Measurements from ENCODE around the gene CLASP1.

Gene CLASP1

DNA sequence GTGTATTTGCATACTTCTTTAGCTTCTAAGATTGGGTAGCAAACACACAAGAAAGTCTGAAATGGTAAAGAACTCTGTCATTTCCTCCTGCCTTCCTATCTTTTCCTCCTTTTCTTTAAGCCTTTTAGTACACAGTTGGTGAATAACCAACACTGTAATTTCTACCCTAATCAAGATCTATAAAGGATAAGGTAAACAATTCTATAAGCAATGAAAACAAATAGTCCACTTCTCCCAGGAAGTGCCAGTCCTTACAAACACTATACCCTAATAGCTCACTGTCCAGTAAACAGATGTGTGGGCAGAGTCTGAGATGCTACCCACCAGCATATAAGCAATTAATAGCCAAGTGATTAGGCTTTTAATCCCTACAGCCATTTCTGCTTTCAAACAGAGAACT is 283.2 kb downstream of the CLASP1 start:
- Mint-ChIP-seq H3K9me3 (no peaks in the 10 kb centered on the region), H3K27me3 (no peaks in the 10 kb centered on the region), H3K27ac (no peak overlapping the region), H3K4me1 (peaks cover under 1% of the 10 kb centered on the region), H3K36me3 (ENCODE audit: low read depth) (peaks cover 27% of the 10 kb centered on the region), H3K4me3 (no peak overlapping the region)
- no peak for ATAC-seq
- no peak for DNase-seq

DNA sequence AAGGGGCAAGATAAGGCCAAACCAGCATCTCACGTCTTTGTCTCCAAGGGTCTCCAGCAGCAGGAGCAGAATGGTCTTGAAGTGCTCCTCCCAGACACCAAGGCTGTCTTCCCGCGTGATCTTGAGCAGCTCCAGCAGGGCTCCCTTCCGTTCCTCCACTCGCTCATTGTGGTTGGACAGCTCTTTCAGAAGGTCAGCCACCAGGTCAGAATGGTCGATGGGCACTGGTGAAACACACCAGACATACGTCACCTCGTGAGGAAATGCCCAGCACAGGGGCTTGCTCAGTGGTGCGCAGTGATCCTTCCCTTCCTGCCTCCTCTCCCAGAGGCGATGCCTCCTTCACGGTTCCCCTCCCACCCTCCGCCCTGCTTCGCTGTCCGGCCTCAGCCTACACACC is 284.2 kb downstream of the CLASP1 start:
- no peaks in the 10 kb centered on the region for H3K9me3 Mint-ChIP-seq
- no peak for DNase-seq
- H3K4me1 Mint-ChIP-seq = peaks cover 4% of the 10 kb centered on the region
- H3K4me3 Mint-ChIP-seq = no peak overlapping the region
- ATAC-seq = no peak
- H3K27ac Mint-ChIP-seq = no peak overlapping the region
- H3K27me3 Mint-ChIP-seq = no peaks in the 10 kb centered on the region
- H3K36me3 Mint-ChIP-seq (ENCODE audit: low read depth) = peaks cover 25% of the 10 kb centered on the region

DNA sequence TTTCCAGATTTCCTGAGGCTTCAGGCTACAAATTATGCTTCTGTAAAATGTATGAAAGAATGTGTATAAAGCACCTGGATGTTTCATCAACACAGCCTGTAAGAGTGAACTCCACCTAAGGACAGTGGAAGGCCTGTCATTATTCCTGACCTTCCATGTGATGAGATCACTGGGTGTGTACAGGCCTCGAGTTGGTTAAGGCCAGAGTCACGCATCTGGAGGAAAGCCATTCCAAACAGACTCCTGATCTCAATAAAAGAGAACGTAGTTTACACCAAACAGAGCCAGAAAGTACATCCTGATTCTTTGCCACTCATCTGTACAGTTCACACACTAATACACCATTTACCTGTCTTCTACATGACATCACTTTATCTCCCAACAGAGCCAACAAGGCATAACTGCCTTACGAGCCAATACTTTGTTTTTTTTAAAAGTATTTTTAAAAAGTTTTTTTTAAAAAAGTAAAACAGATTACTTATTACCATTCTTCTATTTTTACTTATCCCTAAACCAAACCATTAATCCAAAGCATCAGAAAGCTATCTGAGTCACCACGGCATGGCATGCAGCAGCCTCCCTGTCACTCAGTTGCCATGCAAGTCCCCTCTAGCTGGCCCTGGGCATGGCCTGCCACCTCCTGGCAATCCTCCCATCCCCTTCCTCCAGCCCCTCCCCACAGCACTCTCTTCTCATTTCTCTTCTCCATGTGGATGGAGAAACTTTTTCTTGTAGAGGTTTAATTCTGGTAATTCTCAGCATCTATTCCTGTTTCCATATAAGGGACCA is 285.4 kb downstream of the CLASP1 start:
- ATAC-seq = no peak
- Mint-ChIP-seq H3K4me1 (peaks cover 4% of the 10 kb centered on the region), H3K27ac (no peak overlapping the region), H3K36me3 (ENCODE audit: low read depth) (peaks cover 23% of the 10 kb centered on the region), H3K4me3 (no peak overlapping the region), H3K27me3 (no peaks in the 10 kb centered on the region), H3K9me3 (no peaks in the 10 kb centered on the region)
- no peak for DNase-seq

DNA sequence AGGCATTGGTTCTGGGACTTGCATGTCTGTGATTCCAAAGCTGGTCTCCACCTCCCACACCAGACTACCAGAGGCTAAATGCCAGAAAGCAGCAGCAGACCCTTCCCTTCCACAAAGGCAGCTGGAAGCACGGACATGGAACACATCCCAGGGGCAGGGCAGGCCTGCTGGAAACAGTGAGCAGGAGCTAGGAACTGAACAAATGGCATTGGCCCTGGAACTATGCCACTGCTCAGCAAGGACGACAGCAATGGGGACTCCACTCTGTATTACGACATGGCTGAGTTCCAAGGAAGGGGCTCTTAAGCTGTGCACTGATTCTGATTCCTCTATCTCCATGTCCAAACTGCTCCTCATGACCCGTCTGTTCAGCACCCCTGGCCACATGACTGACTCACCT is 286.5 kb downstream of the CLASP1 start:
- Mint-ChIP-seq H3K4me3 (no peak overlapping the region), H3K4me1 (peaks cover 4% of the 10 kb centered on the region), H3K27me3 (no peaks in the 10 kb centered on the region), H3K27ac (peak overlapping the region; percentile 50), H3K36me3 (ENCODE audit: low read depth) (peaks cover 27% of the 10 kb centered on the region), H3K9me3 (no peaks in the 10 kb centered on the region)
- DNase-seq (no peak), ATAC-seq (no peak)

DNA sequence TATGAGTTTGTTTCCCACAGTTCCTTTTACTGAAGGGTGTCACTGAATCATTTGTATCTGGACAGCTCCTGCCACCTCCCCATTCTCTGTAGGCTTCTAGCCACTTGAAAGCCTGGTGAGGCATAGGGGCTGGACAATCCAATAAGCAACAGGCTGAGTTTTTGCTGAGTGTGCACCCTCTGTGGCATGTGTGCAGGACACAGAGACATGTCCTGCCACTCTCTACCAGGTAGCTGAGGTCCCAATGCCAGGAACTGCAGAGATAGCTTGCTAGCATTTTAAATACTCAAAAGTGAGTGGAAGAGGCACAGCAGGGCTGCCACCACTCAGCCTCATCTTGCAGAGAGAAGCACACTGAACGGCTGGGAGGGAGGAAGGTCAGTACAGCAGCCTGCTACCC is 287.0 kb downstream of the CLASP1 start:
- ATAC-seq (no peak), DNase-seq (no peak)
- H3K27me3 Mint-ChIP-seq = no peaks in the 10 kb centered on the region
- peaks cover 28% of the 10 kb centered on the region for H3K36me3 Mint-ChIP-seq (ENCODE audit: low read depth)
- no peak overlapping the region for H3K27ac Mint-ChIP-seq
- H3K4me3 Mint-ChIP-seq = no peak overlapping the region
- H3K9me3 Mint-ChIP-seq = no peaks in the 10 kb centered on the region
- H3K4me1 Mint-ChIP-seq = peaks cover 4% of the 10 kb centered on the region

DNA sequence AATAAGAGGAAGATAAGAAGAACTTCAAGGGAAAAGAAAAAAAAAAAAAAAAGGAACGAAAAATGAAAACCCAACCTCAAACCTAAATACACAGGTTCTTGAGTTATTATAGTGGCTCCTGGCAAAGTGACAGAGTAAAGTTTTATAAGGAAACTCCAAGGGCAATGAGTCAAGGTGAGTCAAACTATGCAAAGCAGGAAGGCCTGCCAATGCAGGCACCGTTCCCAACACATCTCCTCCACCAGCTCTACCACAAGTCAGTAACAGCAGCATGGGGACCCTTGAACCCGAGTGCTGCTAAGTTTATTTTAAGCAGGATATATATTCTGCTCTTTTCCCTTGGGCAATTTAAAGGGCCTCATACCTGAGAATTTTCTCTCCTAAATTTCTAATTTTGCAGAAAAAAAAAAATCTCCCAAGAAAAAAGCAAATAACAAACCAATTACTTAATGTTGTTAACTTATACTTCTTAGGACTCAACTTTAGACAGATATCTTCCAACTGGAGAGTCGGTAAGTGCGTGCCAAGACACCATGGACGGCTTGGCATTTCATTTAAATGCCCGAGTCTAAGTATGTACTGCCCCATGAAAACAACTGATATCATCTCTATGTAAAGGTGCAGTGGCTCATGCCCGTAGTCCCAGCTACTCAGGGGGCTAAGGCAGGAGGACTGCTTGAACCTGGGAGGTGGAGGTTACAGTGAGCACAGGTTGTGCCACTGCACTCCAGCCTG is 288.5 kb downstream of the CLASP1 start:
- no peak overlapping the region for H3K4me3 Mint-ChIP-seq
- peaks cover 4% of the 10 kb centered on the region for H3K4me1 Mint-ChIP-seq
- no peaks in the 10 kb centered on the region for H3K27me3 Mint-ChIP-seq
- DNase-seq (no peak), ATAC-seq (peak; percentile 34)
- peak overlapping the region; percentile 26 for H3K27ac Mint-ChIP-seq
- H3K36me3 Mint-ChIP-seq (ENCODE audit: low read depth) = peaks cover 31% of the 10 kb centered on the region
- no peaks in the 10 kb centered on the region for H3K9me3 Mint-ChIP-seq

DNA sequence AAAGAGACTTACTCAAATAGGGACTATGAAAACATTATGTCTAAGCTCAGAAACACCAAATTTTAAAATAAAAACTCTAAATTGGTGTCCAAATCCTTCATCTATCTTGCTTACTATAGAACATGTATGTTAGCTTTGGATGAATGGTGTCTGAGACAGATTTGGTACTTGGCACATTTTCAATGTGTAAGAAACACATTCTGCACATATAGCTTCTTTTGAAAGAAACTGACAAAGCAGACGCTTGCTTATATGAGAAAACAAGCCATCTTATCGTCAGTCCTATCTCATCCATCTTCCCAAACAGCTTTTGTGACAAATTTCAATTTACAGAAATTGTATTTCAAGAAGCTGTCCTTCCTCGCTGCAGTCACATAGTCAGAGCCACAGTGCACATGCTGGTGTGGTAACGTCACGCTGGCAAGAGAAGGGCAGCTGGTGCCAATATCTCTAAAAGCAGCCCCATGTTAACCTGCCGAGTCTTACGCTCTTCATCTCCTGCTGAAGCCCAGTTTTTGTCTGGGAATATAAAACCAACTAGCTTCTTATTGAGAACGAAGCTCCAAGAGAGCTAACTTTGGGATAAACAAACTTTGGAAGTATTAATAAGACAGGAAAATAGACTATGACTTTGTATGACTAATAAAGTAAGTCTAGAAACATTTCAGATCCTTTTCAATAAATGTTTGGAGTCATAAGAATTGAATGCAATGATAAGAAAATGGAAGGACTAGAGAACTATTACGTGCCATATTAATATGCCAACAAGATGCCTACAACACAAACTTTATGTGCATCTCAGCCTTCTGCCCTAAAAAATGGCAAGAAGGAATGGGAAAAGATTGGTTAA is 289.3 kb downstream of the CLASP1 start:
- ATAC-seq = no peak
- no peaks in the 10 kb centered on the region for H3K9me3 Mint-ChIP-seq
- H3K4me1 Mint-ChIP-seq = peaks cover 4% of the 10 kb centered on the region
- peaks cover 26% of the 10 kb centered on the region for H3K36me3 Mint-ChIP-seq (ENCODE audit: low read depth)
- no peak overlapping the region for H3K4me3 Mint-ChIP-seq
- H3K27me3 Mint-ChIP-seq = no peaks in the 10 kb centered on the region
- H3K27ac Mint-ChIP-seq = no peak overlapping the region
- DNase-seq = no peak

DNA sequence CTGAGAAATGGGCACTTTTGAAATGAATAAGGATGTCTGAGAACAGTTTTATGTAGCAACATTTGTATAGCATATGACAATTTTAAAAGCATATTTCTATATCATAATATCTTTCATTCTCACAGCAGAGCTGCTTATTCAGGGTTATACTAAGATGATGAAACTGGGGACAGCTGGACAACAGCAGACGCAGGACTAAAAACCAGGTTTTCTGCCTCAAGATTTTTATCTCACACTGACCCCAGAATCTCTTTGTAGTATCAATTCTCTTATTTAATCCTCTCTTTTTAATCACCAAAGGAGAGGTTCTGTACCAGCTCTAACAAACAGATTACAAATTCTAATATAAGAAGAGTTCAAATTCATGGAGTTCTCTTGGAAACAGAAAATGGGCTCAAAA is 290.1 kb downstream of the CLASP1 start:
- peaks cover 26% of the 10 kb centered on the region for H3K36me3 Mint-ChIP-seq (ENCODE audit: low read depth)
- H3K27me3 Mint-ChIP-seq = no peaks in the 10 kb centered on the region
- H3K9me3 Mint-ChIP-seq = no peaks in the 10 kb centered on the region
- ATAC-seq = no peak
- H3K4me1 Mint-ChIP-seq = peaks cover 4% of the 10 kb centered on the region
- DNase-seq = no peak
- H3K27ac Mint-ChIP-seq = no peak overlapping the region
- no peak overlapping the region for H3K4me3 Mint-ChIP-seq

DNA sequence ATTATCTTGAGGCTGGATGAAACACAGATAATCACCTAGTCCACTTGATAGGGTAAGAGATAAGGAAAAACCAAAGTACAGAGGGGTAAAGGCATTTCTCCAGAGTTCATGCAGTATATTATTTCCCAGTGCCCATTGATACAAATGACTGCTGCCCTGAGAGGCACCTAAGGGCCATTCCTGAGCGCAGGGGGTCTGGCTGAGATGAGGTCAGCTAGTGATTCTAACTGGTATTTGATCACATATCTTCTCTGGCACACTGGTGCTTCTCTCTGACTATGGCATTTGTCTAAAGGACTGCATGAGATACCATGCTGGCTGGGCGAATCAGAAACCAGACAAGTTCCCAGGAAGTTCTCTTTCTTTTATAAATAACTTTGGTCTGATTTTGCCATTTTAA is 291.0 kb downstream of the CLASP1 start:
- peaks cover 29% of the 10 kb centered on the region for H3K36me3 Mint-ChIP-seq (ENCODE audit: low read depth)

DNA sequence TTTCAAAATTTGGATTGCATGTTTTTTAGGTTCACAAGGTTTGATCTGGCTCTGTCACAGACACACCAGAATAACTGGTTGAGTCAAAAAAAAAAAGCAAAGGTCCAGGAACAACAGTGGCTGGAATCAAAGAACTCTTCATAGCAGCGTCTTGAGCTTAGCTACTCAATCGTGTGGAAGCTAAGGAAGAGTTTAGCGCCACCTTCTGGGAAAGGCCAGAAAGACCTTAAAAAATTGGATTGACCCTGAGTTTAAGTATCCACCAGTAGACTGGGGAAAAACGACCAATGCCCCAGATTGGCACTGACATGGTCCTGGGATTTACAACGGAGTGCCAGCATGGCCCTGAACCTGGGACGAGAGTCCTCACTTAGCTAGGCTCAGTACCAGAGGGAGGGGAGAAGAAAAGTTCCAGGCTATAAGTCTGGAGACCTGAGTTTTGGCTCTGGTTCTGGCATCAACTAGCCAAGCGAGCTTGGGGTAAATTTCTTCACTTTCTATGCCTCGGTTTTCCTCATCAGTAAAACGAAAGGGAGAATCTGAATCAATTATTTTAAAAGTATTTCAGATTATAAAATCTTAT is 293.1 kb downstream of the CLASP1 start:
- peaks cover 4% of the 10 kb centered on the region for H3K4me1 Mint-ChIP-seq
- no peak overlapping the region for H3K4me3 Mint-ChIP-seq
- ATAC-seq (peak; percentile 59), DNase-seq (peak; percentile 24)
- H3K27me3 Mint-ChIP-seq = no peaks in the 10 kb centered on the region
- H3K27ac Mint-ChIP-seq = no peak overlapping the region
- peaks cover 18% of the 10 kb centered on the region for H3K36me3 Mint-ChIP-seq (ENCODE audit: low read depth)
- no peaks in the 10 kb centered on the region for H3K9me3 Mint-ChIP-seq

More for the DNA sequence above, 291.0 kb downstream of the CLASP1 start:
- H3K9me3 Mint-ChIP-seq = no peaks in the 10 kb centered on the region
- DNase-seq (no peak), ATAC-seq (no peak)
- H3K27me3 Mint-ChIP-seq = no peaks in the 10 kb centered on the region
- H3K27ac Mint-ChIP-seq = no peak overlapping the region
- H3K4me1 Mint-ChIP-seq = peaks cover 4% of the 10 kb centered on the region
- no peak overlapping the region for H3K4me3 Mint-ChIP-seq

DNA sequence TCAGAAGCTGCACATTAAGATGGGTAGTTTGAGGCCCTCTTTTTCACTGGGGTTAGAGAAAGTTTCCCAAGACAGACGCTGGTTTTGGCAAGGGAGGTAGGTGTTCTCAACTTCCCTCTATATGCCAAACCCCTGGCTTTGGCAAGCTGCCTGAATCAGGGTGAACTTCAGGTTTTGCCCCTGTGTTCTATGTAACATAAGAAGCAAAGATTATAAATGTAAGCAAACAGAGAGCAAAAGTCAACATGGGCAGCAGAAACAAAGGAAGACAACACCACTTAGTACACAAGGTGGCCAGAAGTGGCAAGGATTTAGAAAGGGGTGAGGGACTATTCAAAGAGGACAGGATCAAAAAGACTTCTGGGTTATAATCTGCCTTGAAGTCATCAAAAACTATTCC is 293.8 kb downstream of the CLASP1 start:
- peaks cover 20% of the 10 kb centered on the region for H3K36me3 Mint-ChIP-seq (ENCODE audit: low read depth)

DNA sequence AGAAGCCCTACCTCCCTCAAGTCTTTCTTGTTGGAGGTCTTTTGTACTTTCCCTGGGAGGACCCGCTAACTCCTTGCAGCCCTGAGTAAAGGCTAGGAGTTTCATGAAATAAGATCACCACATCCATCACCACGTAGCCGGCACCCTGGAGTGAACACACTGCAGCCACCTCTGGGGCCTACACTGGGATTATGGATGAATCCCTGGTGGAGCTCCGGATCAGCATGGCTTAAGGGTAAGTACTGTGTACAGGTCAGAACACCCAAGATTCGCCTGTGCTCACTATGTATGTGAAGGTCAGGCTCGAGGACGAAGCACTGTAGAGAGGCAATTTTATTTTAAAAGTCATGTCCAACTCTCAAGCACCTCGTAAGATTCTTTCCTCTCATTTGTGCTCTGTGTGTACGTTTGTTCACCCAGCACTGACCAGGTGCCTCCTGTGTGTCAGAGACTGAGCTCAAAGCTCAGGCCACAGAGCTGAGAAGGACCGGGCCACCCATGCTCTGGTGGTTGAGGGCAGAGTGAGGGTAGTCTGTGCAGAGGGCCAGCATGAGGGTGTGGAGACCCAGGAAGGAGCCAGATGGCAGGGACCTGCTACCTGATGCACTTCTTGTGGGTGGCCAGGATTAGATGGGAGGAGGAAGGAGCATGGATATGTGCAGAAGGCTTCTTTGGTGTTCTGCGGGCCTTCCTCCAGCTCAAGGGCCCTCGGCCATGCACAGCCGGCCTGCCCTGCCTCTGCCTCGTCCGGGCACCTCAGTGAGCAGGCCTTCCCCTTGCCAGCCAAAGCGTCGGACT is 297.5 kb downstream of the CLASP1 start:
- H3K4me3 Mint-ChIP-seq = no peak overlapping the region
- H3K27ac Mint-ChIP-seq = no peak overlapping the region
- DNase-seq (no peak), ATAC-seq (no peak)
- no peaks in the 10 kb centered on the region for H3K4me1 Mint-ChIP-seq
- H3K9me3 Mint-ChIP-seq = no peaks in the 10 kb centered on the region
- H3K36me3 Mint-ChIP-seq (ENCODE audit: low read depth) = peaks cover 28% of the 10 kb centered on the region
- H3K27me3 Mint-ChIP-seq = no peaks in the 10 kb centered on the region

More for the DNA sequence above, 293.8 kb downstream of the CLASP1 start:
- H3K9me3 Mint-ChIP-seq = no peaks in the 10 kb centered on the region
- H3K4me1 Mint-ChIP-seq = no peaks in the 10 kb centered on the region
- DNase-seq (no peak), ATAC-seq (no peak)
- no peak overlapping the region for H3K27ac Mint-ChIP-seq
- H3K27me3 Mint-ChIP-seq = no peaks in the 10 kb centered on the region
- no peak overlapping the region for H3K4me3 Mint-ChIP-seq

DNA sequence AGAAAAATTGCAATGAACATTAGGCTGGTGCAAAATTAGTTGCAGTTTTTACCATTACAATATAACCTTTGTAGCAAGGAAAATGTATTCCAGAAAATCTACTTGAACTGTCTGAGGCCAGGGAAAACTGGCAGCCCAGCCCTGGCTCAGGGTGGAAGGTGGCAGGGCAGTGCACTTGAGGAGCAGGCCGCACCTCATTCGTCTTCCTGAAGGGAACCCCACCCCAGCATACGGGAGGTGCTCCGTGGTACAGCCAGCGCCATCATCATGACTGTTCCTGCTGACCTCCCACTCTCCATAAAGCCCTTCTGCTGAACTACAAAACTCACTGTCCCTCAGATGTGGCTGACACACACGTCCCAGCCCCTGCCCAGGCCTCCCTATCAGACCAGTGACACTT is 298.4 kb downstream of the CLASP1 start:
- no peaks in the 10 kb centered on the region for H3K27me3 Mint-ChIP-seq
- DNase-seq (no peak), ATAC-seq (no peak)
- H3K9me3 Mint-ChIP-seq = no peaks in the 10 kb centered on the region
- peaks cover 31% of the 10 kb centered on the region for H3K36me3 Mint-ChIP-seq (ENCODE audit: low read depth)
- no peak overlapping the region for H3K4me3 Mint-ChIP-seq
- H3K4me1 Mint-ChIP-seq = no peaks in the 10 kb centered on the region
- H3K27ac Mint-ChIP-seq = no peak overlapping the region

DNA sequence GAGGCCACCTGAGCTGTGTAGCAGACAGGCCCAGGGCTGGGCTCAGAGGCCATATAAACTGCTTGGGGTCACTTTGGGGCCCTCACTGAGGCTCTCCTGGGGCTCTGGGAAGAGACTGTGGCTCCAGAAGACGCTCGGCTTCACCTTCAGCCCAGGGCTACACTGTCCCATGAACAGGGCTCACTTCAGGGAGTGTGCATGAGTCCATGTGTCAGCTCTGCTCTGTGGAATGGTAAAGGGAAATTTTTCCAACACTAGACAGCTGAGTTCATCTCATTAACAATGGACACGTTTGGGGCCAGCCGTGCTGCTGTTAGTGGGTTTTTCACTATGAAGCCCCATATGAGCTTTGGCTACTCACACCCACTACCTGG is 298.9 kb downstream of the CLASP1 start:
- no peak for DNase-seq
- Mint-ChIP-seq H3K27me3 (no peaks in the 10 kb centered on the region), H3K36me3 (ENCODE audit: low read depth) (peaks cover 31% of the 10 kb centered on the region), H3K4me3 (no peak overlapping the region), H3K9me3 (no peaks in the 10 kb centered on the region), H3K27ac (no peak overlapping the region), H3K4me1 (no peaks in the 10 kb centered on the region)
- no peak for ATAC-seq
